WTC11 (cell line): ENCODE data around the gene ARHGAP42.

Experiments used
- CTCF ChIP-seq: fragments of 200-600 bp; IDR thresholded peaks from 2 replicates; pipeline ENCODE4 v1.8.0; 2022; ENCODE audit warnings: antibody characterized with exemption
- ZNF138 ChIP-seq: sonication (generic); formaldehyde crosslinking; conservative IDR thresholded peaks from 2 replicates; pipeline ENCODE4 v1.8.1; 2022; ENCODE audit warnings: mild to moderate bottlenecking, moderate library complexity, missing genetic modification reagents

DNA sequence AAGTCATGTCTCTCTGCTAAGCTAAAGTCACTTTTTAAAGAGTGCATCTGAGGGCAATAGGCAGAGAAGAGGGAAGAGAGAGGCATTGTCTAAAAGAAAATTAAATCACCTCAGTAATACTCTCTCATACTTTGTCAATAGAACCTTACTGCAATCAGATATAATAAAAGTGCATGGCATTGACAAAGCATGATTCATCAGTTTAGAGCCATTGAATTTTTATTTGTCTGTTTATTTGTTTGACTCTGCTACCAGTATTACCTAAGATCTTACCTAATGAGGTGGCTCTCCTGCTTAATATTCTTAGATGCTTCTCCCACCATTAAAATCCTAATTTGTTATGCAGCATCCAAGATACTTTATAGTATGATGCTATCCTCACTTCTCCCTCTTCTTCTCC, 233.5 kb downstream of the ARHGAP42 start:
- TF ChIP-seq CTCF, result no peak
- TF ChIP-seq ZNF138 (CRISPR knock-in tag), result no peak
